Peyer's patch (tissue), 4 donors: ENCODE data around the gene CMTR1.

Experiments
- POLR2A ChIP-seq, 2 donors: fragments of 450-650 bp; IDR thresholded peaks; one replicate each; pipeline ENCODE4 v1.5.1; 2017; ENCODE audit warnings: antibody characterized with exemption in 2 of 2, mild to moderate bottlenecking in 2 of 2, moderate library complexity in 2 of 2
- TF ChIP-seq, protein P1 (sequence below), 6 experiments: fragments of 450-650 bp in 4 of 6; fragments of 200-600 bp in 2 of 6; sonication (generic) in 1 of 6; IDR thresholded peaks; one replicate each; pipeline ENCODE4 v1.5.1; 2017 to 2019; ENCODE audit warnings: antibody characterized with exemption in 6 of 6, mild to moderate bottlenecking in 3 of 6, moderate library complexity in 1 of 6

DNA sequence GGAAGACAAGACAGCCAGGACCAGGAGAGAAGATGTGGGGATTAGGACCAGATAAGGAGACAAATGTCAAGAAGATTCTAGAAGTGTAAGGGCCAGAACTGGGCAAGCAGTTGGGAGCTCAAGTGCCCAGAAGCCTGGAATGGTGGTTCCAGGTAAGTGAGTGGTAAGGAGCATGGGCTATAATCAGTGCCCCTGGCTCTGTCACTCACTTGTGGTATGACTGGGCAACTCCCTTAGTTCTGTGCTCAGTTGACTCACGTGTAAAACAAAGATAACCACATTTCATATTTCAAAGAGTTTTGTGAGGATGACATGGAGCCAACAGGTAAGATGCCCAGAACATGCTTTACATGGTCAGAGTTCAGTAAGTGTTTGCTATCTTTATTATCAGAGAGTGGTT is 55.5 kb downstream of the CMTR1 start:
- TF ChIP-seq, protein P1, sequence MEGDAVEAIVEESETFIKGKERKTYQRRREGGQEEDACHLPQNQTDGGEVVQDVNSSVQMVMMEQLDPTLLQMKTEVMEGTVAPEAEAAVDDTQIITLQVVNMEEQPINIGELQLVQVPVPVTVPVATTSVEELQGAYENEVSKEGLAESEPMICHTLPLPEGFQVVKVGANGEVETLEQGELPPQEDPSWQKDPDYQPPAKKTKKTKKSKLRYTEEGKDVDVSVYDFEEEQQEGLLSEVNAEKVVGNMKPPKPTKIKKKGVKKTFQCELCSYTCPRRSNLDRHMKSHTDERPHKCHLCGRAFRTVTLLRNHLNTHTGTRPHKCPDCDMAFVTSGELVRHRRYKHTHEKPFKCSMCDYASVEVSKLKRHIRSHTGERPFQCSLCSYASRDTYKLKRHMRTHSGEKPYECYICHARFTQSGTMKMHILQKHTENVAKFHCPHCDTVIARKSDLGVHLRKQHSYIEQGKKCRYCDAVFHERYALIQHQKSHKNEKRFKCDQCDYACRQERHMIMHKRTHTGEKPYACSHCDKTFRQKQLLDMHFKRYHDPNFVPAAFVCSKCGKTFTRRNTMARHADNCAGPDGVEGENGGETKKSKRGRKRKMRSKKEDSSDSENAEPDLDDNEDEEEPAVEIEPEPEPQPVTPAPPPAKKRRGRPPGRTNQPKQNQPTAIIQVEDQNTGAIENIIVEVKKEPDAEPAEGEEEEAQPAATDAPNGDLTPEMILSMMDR (IDR thresholded peaks at IDR 0.05) = no peak
- no peak for TF ChIP-seq POLR2A (IDR thresholded peaks at IDR 0.05)
